Bronchial epithelial cell (primary cell): ENCODE results near the gene SULT4A1. TPM values are rescaled to one million over a fixed set of nuclear protein-coding genes. Genes with fewer than 3 reads are reported as not detected.

ENCODE experiments used
- DNase-seq: peaks from one replicate; pipeline ENCODE4 v3.0.0-alpha.2; 2010; ENCODE audit warnings: low read depth
- FAIRE-seq: peaks from 2 replicates; lab custom pipeline; 2011; peaks lifted over from hg19 to GRCh38; lab: Jason Lieb, UNC
- H3K27me3 ChIP-seq: 2 replicates; pipeline ENCODE4 v1.5.1; 2011; ENCODE audit warnings: low read length; ENCODE audit not compliant: control insufficient read depth, insufficient read depth
- H3K36me3 ChIP-seq: 2 replicates; pipeline ENCODE4 v1.5.1; 2011; ENCODE audit warnings: low read length; ENCODE audit not compliant: control insufficient read depth, insufficient read depth
- H3K4me3 ChIP-seq: 2 replicates; pipeline ENCODE4 v1.5.1; 2011; ENCODE audit warnings: mild to moderate bottlenecking, low read depth, low read length, control low read depth
- CTCF ChIP-seq: IDR thresholded peaks from 2 replicates; pipeline ENCODE4 v1.5.1; 2011; ENCODE audit warnings: mild to moderate bottlenecking, moderate library complexity, low read length, control low read depth, inconsistent platforms; ENCODE audit not compliant: insufficient read depth, severe bottlenecking
- total RNA-seq: library from RNA; depleted of rRNA; stranded (reverse); fragments of >200 nt; gene quantifications from 2 replicates; pipeline ENCODE4 v1.2.1, GENCODE V29; 2014

Gene SULT4A1
- total RNA-seq, 1 donor from 2014 or later: under 0.01 TPM

- no peak for FAIRE-seq
- no peak for DNase-seq
- Histone ChIP-seq H3K27me3 (peaks cover 7% of the 10 kb centered on the region), H3K4me3 (no peak overlapping the region), H3K36me3 (no peaks in the 10 kb centered on the region)
- no peak for TF ChIP-seq CTCF
Observed at GRCh38 chr22:43821606-43822425, 40.5 kb downstream of the SULT4A1 start.

GRCh38 chr22:43820651-43821305 is 41.5 kb downstream of the SULT4A1 start:
- FAIRE-seq: no peak
- no peaks in the 10 kb centered on the region for H3K36me3 ChIP-seq
- H3K4me3 ChIP-seq: no peak overlapping the region
- no peak for DNase-seq
- H3K27me3 ChIP-seq: peaks cover 7% of the 10 kb centered on the region
- no peak for TF ChIP-seq CTCF

GRCh38 chr22:43819931-43820640 is 42.2 kb downstream of the SULT4A1 start:
- FAIRE-seq (no peak), DNase-seq (no peak)
- TF ChIP-seq CTCF: no peak
- no peaks in the 10 kb centered on the region for H3K36me3 ChIP-seq
- peaks cover 7% of the 10 kb centered on the region for H3K27me3 ChIP-seq
- H3K4me3 ChIP-seq: no peak overlapping the region

- no peak for TF ChIP-seq CTCF
- Histone ChIP-seq H3K27me3 (peaks cover 7% of the 10 kb centered on the region), H3K36me3 (no peaks in the 10 kb centered on the region), H3K4me3 (no peak overlapping the region)
- no peak for FAIRE-seq
- DNase-seq: no peak
Observed at GRCh38 chr22:43819421-43819921, 42.8 kb downstream of the SULT4A1 start.

- Histone ChIP-seq H3K27me3 (peaks cover 4% of the 10 kb centered on the region), H3K36me3 (no peaks in the 10 kb centered on the region), H3K4me3 (no peak overlapping the region)
- DNase-seq (no peak), FAIRE-seq (no peak)
- TF ChIP-seq CTCF: no peak
Observed at GRCh38 chr22:43818981-43819380, 43.3 kb downstream of the SULT4A1 start.
